ENCODE data around the gene EBLN1. TPM values are rescaled to one million over a fixed set of nuclear protein-coding genes. Genes with fewer than 3 reads are reported as not detected.
A peak's percentile ranks its signal among the peaks of the same experiment; 100 is the strongest.

The EBLN1 gene
- total and polyA plus RNA-seq, 9 of the 15 experiments (the other 6 are each of a cell fraction or from before 2014, with no cell fraction given) = 0.06 to 3.1 (median 0.80) TPM

DNA sequence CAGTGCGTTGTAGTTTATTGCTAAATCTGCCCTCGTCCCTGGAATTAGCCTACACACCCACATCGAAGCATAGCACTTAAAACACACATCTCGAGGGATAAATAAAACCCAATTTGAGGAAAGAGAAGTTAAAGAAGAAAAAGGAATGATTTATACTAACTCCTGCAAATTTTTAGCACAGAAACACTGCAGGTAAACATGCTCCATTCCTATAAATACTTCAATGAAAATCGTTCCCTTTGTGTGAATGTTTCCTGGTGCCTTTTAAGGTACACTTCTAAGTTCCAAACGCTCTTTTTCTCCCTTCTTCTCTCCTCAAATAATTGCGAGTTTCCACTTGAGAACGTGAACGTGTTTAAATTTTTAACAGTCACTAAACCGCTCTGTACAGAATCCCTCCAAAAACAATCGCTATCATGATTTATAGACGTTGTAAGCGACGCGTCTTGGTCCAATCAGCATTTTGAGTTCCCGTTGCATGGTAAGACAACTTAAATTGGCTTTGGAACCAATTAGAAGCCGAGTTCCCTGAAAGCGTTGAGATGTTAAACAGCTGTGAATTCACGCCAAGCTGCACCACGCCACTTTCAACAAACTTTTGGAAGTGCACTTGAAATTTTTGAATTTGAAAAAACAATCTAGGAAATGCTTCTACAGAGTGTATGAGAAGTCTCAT is 12.5 kb upstream of the EBLN1 start (continued):
- TF ChIP-seq, protein P1, sequence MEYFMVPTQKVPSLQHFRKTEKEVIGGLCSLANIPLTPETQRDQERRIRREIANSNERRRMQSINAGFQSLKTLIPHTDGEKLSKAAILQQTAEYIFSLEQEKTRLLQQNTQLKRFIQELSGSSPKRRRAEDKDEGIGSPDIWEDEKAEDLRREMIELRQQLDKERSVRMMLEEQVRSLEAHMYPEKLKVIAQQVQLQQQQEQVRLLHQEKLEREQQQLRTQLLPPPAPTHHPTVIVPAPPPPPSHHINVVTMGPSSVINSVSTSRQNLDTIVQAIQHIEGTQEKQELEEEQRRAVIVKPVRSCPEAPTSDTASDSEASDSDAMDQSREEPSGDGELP (CRISPR knock-in tag; IDR thresholded peaks at IDR 0.05; ENCODE audit: borderline replicate concordance) = peak; percentile 82; the same call in 1 of the 2 replicates
- TF ChIP-seq TCF7 (IDR thresholded peaks at IDR 0.05; ENCODE audit: borderline replicate concordance) = no peak
- TF ChIP-seq RBFOX2 (IDR thresholded peaks at IDR 0.05; ENCODE audit: low read depth, low read length) = peak; percentile 51
- peak; percentile 35; the same call in 1 of the 2 replicates for TF ChIP-seq LCOR (CRISPR knock-in tag; IDR thresholded peaks at IDR 0.05)

DNA sequence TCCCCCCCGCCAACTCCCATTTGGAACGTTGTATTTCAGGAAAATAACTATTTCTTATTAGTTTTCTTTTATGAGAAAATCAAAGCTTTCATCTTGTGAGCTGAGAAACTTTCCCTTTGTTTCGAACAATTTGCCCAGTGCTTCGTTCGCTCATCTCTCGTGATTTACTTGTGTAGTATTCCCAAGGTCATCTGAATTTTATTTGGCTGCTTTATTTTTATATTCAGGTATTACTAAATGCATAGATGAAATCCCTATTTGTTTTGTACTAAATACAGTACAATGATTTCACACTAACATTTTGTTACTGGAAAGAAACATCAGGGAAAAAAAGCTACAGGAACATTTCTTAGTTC is 12.0 kb upstream of the EBLN1 start:
- Histone ChIP-seq H3K4me3 (peak overlapping the region; percentile 44), H3K27me3 (ENCODE audit: control insufficient read depth in 2 of 2, insufficient read depth in 2 of 2, low read length in 2 of 2) (no peaks in the 10 kb centered on the region), H4K20me1 (replicated peaks; ENCODE audit: control insufficient read depth, insufficient read depth, low read length) (no peaks in the 10 kb centered on the region), H3K79me2 (ENCODE audit: control insufficient read depth, insufficient read depth, low read length) (no peaks in the 10 kb centered on the region), H3K4me2 (ENCODE audit: insufficient read depth, low read length) (peak overlapping the region; percentile 87), H3K9me3 (replicated peaks; ENCODE audit: control insufficient read depth, insufficient read depth, low read depth, low read length) (no peaks in the 10 kb centered on the region), H3K9ac (ENCODE audit: insufficient read depth in 1 of 2, low read depth in 2 of 2, low read length in 2 of 2) (peak overlapping the region in 1 of 2 experiments; percentile 73; a peak in 2 of 4 replicates), H3K4me1 (replicated peaks in 1 of 2; ENCODE audit: control insufficient read depth in 2 of 2, insufficient read depth in 2 of 2, low read length in 2 of 2) (peaks cover 5 to 8% of the 10 kb centered on the region in 2 experiments; a peak in 3 of 5 replicates), H3K36me3 (ENCODE audit: control insufficient read depth, insufficient read depth, low read length) (no peaks in the 10 kb centered on the region), H3K9me1 (ENCODE audit: control insufficient read depth, insufficient read depth, low read length) (no peaks in the 10 kb centered on the region), H3K27ac (ENCODE audit: extremely low read depth, low read depth, low read length) (peak overlapping the region; percentile 92), H2AFZ (ENCODE audit: low read depth, low read length) (peak overlapping the region; percentile 75)
- CTCF ChIA-PET (ENCODE audit: low intra/inter-chr PET ratio) = no interaction called here
- BruUV-seq (replicated peaks) = no TSS peak
- POLR2A ChIA-PET = interaction anchor here (0.6 to 3.5 kb wide), 11 partner anchors 11 to 236 kb away, joined by 3 to 25 read pairs (median 3); partner anchors contain the start of genes BMI1 and COMMD3
- in situ Hi-C loops (cut with MboI) (no loop called here), intact Hi-C loops (cut with micrococcal nuclease) (loop anchor here (1.0 to 5.0 kb wide), 3 partner anchors 87 to 697 kb away; partner anchors contain the start of genes COMMD3 and MLLT10)
- FAIRE-seq (no peak), DNase-seq (ENCODE audit: extremely low read depth in 1 of 4, low spot score in 3 of 4) (no peak), ATAC-seq (no peak)
- WGBS (ENCODE audit: insufficient coverage, low coverage, missing lambda C conversion rate) = 3% methylated on average over 6 of the region's 6 CpGs
- TF ChIP-seq, protein P2, sequence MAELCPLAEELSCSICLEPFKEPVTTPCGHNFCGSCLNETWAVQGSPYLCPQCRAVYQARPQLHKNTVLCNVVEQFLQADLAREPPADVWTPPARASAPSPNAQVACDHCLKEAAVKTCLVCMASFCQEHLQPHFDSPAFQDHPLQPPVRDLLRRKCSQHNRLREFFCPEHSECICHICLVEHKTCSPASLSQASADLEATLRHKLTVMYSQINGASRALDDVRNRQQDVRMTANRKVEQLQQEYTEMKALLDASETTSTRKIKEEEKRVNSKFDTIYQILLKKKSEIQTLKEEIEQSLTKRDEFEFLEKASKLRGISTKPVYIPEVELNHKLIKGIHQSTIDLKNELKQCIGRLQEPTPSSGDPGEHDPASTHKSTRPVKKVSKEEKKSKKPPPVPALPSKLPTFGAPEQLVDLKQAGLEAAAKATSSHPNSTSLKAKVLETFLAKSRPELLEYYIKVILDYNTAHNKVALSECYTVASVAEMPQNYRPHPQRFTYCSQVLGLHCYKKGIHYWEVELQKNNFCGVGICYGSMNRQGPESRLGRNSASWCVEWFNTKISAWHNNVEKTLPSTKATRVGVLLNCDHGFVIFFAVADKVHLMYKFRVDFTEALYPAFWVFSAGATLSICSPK (IDR thresholded peaks at IDR 0.05; ENCODE audit: borderline replicate concordance) = no peak
- TF ChIP-seq SLC30A9 (CRISPR knock-in tag; IDR thresholded peaks at IDR 0.05) (no peak), ZNF124 (CRISPR knock-in tag; IDR thresholded peaks at IDR 0.05) (no peak)
- TF ChIP-seq, protein P3, sequence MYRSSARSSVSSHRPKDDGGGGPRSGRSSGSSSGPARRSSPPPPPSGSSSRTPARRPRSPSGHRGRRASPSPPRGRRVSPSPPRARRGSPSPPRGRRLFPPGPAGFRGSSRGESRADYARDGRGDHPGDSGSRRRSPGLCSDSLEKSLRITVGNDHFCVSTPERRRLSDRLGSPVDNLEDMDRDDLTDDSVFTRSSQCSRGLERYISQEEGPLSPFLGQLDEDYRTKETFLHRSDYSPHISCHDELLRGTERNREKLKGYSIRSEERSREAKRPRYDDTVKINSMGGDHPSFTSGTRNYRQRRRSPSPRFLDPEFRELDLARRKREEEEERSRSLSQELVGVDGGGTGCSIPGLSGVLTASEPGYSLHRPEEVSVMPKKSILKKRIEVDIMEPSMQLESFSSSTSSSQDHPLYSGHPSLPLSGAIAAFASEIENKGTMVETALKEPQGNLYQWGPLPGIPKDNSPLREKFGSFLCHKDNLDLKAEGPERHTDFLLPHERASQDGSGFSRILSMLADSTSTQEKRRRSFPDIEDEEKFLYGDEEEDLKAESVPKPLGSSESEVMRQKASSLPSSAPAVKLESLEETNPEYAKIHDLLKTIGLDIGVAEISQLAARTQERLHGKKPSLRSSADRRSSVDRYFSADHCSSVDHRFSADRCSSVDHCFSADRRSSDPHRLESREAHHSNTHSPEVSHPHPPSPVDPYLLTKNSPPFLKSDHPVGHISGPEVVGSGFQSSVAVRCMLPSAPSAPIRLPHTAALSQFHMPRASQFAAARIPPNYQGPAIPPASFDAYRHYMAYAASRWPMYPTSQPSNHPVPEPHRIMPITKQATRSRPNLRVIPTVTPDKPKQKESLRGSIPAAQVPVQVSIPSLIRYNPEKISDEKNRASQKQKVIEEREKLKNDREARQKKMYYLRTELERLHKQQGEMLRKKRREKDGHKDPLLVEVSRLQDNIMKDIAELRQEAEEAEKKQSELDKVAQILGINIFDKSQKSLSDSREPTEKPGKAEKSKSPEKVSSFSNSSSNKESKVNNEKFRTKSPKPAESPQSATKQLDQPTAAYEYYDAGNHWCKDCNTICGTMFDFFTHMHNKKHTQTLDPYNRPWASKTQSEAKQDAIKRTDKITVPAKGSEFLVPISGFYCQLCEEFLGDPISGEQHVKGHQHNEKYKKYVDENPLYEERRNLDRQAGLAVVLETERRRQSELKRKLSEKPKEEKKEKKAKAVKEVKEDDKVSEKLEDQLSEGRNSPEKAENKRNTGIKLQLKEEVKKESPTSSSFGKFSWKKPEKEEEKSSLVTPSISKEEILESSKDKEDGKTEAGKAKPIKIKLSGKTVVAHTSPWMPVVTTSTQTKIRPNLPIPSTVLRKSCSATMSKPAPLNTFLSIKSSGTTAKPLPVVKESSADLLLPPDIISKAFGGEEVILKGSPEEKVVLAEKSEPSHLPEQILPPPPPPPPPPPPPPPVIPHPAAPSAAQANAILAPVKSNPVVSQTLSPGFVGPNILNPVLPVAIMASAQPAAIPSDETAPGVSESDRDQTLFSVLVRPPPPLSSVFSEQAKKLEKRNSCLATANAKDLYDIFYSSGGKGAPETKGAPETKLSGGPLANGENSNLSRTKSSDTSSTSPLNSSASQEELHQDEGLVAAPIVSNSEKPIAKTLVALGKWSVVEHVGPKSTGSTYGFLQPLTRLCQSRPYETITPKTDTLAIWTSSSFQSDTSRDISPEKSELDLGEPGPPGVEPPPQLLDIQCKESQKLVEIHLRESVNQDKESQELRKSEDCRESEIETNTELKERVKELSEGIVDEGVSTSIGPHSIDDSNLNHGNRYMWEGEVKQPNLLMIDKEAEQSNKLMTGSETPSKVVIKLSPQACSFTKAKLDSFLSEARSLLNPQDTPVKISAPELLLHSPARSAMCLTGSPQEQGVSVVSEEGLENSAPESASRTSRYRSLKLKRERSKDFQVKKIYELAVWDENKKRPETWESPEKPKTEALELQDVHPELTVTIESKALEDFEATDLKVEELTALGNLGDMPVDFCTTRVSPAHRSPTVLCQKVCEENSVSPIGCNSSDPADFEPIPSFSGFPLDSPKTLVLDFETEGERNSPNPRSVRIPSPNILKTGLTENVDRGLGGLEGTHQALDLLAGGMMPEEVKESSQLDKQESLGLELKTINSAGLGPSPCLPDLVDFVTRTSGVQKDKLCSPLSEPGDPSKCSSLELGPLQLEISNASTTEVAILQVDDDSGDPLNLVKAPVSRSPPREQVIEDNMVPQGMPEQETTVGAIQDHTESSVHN (IDR thresholded peaks at IDR 0.05; ENCODE audit: borderline replicate concordance in 1 of 2, low read depth in 1 of 2) = 0 out of 4 replicates have a peak, but pooled peaks of 1 of the 2 experiments have one; percentile 73

Measured in K562 (cell line).